DMS153 treated with DMSO at 0.1 percent for 48 hours (cell line): ENCODE measurements around the gene GABRG3.
"Not testable (repeated sequence)": the region's sequence is repeated elsewhere in the genome, so short reads cannot be mapped to it uniquely, and the experiment has no call there.

Experiments
- DNase-seq: peaks from one replicate; lab custom pipeline; 2025; ENCODE audit not compliant: unreplicated experiment; lab: John Stamatoyannopoulos, UW

Gene GABRG3

DNA sequence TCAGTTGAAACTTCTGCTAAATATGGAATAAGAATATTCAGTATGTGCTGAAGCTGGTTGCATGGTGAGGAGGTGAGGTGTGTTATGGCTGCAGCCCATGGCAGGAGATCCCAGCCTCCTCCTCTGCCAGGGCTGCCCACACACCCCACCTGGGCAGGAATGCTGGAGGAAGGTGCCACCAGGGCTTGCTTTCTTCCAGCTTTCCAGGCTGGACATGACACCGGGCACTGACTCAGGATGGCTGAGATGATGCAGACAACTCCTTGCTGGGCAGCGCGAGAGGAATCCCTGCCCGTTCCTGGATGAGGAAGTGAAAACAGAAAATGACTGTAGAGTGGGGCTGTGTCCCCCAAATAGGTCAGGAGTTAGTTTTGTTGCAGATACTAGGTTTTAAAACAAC is 14.1 kb downstream of the GABRG3 start:
- DNase-seq: no peak

DNA sequence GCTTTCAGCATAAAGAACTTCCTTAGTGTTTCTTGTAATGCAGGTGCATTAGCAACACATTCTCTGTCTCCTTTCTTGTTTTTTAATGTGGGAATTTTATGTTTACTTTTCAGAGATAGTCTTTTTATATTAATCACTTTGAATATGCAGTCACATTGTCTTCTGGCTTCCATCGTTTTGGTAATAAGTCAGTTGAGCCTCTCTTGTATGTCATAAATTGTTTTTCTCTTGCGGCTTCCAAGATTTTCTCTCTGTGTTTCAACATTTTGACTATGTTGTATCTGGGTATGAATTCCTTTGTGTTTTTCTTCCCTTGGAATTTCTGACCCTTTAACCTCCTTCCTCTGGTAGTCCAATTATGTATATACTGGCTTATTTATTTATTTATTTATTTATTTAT is 25.3 kb downstream of the GABRG3 start:
- no peak for DNase-seq

DNA sequence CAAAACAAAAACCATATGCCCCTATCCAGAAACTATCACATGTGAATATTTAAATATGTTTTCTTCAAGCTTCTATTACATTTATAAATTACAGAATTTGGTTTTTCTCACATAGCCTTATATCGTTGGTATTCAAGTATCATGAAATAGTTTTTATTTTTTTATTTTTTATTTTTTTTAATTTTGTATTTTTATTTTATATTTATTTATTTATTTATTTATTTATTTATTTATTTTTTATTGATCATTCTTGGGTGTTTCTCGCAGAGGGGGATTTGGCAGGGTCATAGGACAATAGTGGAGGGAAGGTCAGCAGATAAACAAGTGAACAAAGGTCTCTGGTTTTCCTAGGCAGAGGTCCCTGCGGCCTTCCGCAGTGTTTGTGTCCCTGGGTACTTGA is 32.0 kb downstream of the GABRG3 start:
- not testable (repeated sequence) for DNase-seq

DNA sequence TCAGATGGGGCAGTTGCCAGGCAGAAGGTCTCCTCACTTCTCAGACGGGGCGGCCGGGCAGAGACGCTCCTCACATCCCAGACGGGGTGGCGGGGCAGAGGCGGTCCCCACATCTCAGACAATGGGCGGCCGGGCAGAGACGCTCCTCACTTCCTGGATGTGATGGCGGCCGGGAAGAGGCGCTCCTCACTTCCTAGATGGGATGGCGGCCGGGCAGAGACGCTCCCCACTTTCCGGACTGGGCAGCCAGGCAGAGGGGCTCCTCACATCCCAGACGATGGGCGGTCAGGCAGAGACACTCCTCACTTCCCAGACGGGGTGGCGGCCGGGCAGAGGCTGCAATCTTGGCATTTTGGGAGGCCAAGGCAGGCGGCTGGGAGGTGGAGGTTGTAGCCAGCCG is 33.2 kb downstream of the GABRG3 start:
- DNase-seq: not testable (repeated sequence)

DNA sequence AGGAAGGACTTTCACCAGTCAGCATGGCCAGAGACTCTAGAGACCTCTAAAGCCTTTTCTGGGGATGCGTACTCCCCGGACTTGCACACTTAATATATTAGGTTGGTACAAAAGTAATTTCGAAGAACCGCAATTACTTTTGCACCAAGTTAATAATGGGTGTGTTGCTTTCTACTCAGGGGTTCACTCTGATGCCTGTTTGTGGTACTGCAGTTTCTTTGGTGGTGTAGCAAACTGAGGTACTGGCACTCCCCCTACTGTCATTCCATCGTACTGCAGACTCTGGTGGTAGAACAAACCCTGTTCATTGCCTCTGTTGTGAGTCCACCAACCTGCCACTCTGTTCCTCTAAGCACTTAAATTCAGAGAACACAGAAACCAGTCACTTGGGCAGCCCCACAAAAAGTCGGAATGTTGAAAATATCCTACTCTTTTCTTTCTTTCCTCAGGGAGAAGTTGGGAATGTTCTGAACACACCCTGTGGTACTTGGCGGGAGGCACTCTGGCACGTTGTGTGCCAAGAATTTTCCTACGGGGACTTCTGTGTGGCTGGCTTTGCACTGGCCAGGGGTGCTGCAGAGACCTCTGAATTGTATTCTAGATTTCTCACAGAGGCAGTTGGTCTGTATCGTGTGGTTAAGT is 46.3 kb downstream of the GABRG3 start:
- no peak for DNase-seq

DNA sequence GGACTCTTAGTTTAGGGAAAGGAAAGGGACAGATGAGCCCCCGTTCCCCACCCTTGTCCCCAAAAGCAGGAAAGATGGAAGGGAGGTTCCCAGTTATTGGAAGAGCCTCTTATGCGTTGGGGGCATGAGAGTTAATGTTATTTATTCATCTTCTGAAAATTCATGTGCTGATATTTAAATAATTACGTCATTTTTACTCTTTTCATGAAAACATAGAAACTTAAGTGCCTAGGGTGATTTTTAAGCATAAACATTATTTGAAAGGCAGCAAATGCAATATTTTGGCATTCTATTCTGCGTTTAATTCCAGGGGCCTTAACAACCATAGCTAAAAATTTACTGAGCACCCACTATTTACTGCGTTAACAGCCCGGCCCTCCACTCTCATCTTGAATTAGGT is 48.7 kb downstream of the GABRG3 start:
- no peak for DNase-seq

DNA sequence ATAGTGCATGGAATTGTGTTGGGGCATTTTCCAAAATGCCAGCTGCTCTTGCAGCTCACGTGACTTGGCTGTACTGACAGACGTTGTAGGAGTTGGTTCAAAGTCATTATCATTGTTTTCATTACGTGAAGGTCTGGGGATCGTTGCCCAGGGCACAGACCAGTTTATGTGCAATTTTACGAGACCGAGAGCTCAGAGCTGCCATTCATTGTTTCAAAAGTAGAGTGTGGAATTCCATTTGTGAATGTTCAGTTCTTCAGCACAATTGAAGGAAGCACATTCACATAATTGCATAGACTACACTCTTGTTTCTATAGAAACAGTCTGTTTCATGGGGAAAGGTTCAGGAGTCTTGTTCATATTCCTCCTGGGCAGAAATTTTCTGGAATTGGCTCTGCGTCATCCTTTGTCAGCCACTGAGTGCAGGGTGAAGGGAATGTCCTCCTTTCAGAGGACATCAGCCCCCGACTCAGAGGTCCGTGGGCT is 54.5 kb downstream of the GABRG3 start:
- DNase-seq: no peak

DNA sequence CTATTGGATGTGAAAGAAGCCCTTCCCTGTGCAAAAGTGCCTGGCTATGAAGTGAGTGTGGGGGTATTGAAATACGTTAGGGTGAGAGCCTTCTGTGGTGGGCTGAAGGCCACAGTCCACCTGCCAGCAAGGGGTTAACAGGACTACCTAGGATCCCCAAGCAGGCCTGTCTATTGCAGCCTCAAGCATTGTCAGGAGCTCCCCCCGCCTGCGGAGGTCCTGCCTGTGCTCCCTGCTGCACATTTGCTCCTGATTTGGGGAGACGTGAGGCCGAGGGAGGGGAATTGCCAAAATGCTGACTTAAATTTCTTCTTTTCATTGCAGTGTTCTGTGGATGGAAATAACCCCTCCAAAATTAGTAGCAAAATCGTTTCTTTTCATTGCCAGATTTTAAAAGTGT is 56.2 kb downstream of the GABRG3 start:
- no peak for DNase-seq

DNA sequence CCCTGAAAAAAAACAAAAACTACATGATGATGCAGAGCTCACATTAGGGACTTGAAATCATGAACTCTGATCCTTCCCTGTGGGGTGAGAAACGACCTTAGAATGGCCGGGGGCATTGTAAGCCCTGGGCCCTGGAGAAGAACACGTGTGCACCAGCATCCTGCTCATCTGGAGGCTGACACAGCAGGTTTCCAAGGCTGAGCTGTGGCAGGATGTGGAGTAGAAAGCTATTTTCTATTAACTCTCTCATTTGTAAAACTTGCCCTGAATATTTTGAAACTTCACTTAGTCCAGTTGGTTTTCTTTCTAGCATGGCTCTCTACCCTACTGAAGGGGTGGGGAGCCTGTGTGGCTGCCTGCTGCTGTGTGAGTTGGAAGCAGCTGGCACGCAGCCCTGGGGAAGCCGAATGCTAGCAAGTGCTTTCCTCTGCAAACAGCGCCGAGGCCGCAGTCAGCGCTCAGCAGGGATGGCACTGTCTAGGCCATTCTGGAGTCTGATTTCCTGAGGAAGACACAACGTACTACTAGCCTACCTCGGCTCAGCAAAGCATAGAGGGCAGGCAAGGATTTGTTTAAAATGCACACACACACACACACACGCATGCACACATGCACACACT is 58.0 kb downstream of the GABRG3 start:
- no peak for DNase-seq

DNA sequence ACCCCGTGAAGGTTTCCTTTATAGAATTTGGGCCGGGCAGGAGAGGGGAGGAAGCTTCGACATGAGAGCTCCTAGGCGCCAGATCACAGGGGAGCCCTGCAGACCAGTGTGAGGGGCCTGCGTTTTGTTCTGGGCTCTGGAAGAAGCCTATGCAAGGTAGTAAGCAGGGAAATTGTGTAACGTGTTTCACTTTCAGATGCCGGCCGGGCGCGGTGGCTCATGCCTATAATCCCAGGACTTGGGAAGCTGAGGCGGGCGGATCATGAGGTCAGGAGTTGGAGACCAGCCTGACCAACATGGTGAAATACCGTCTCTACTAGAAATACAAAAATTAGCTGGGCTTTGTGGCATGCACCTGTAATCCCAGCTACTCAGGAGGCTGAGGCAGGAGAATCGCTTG is 65.2 kb downstream of the GABRG3 start:
- DNase-seq: no peak

DNA sequence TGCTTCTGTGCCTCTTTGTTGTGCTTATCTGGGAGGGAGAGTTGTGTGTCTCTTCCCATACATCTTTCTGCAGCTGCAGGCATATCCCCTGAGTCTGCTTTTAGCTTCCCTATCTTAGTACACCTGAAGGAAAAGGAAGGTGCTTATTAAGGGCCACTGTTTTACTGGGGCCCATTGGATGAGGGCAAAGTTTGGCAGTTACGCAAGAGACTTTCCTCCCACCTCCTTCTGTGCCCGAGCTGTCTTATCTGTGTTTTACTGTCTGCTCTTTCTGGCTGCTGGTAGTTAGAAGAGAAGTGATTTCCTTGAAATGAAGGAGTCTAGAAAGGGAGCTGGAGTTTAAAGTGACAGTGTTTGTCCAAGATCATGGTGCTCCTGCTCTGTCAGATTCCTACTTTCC is 66.5 kb downstream of the GABRG3 start:
- DNase-seq: no peak

DNA sequence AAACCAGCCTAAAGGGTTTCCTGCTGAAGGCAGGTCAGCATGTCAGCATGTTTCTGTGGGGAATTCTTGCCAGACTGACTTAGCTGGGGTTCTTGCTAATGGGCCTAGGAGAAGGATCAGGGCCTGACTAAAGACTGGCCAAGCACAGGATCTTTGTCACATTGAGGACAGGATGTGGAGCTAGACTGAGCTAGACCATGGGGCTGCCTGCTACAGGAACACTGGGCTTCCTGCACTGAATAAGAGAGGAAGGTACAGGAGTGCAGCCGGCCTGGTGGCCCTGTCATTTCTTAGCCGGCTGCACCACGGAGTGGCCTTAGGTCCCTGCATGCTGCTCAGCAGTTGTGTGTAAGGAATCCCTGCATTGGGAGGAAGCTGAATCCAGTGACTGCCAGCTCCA is 68.2 kb downstream of the GABRG3 start:
- no peak for DNase-seq

DNA sequence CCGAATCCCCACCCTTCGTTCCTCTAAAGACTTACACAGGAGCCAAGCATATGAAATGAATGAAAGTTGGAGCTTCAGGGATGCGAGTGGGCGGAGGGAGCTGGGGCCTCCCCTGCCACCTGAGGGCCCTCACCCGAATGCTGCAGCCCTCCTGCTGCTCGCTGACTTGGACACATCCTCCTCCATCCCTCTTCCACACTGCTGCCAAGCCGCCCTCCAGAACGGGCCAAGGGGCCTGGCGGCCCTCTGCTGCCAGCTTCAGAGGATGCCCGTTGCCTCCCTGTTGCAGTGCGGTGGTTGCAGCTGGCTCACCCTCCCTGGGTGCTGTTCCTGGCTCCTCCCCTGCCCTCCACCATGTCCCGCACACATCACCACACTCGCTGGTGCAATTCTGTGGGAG is 71.2 kb downstream of the GABRG3 start:
- no peak for DNase-seq

DNA sequence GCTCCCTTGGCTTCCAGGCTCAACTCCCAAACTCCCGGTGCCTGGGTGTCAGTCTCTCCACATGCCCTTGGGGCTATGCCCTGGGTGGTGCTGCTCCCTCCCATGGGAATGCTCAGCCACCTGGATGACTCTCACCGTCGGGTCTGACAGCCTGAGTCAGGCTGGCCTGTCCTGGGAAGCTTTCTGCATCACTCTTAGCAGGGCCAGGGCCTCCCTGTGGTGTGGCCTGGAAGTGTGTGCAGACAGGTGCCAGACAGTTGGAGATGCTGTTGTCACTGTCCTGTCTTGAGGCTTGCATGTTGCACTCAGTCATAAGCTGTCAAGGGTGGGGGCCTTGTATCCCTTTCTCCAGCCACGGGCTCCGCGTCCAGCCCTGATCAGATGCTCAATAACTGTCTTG is 71.7 kb downstream of the GABRG3 start:
- no peak for DNase-seq

DNA sequence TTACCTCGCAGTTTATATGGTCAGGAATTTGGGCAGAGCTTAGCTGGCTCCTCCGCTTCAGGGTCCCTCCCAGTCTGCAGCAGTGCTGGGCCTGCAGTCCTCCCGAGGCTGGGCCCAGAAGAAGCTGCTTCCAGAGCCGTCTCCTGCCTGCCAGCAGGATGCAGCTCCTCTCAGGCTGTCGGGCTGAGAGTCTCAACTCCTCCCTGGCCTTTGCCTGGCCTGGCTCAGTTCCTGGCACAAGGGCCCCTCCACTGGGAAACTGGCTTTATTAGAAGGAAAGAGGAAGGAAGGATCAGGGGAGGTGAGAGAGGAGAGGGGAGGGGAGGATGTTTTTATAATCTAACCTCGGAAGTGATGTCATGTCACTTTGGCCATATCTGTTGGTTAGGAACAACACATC is 72.8 kb downstream of the GABRG3 start:
- DNase-seq: no peak

DNA sequence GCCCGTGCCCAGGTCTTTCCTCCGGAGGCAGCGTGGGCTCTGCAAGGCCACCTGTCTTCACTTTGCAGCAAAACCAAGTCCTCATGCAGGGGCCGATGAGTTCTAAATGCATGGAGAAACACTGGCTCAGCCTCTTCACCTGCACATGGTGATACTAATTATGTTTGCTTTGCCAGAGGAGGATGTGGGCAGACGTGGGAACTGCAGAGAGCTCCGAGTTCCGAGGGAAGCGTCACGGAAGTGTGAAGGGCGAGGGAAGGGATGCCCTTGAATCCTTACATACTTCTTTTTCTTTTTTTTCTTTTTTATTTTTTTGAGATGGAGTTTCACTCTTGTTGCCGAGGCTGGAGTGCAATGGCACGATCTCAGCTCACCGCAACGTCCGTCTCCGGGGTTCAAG is 74.8 kb downstream of the GABRG3 start:
- no peak for DNase-seq

DNA sequence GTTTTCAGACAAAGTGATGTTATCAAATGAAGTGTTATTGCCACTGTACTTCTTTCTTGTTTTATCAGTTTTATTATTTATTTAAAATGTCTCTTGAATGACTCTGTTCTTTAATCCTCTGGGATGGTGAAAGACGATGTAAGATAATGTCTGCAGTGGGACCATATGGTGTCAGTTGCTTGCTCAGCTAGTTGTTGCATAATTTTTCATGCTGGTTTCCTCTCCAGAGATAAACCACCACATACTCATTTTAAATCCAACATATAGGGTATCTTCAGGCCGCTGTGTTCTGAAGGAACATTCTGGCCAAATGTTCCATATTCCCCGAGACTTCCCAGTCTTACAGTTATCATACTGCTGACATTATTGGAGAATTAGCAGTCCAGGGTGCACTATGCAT is 75.9 kb downstream of the GABRG3 start:
- DNase-seq: no peak

DNA sequence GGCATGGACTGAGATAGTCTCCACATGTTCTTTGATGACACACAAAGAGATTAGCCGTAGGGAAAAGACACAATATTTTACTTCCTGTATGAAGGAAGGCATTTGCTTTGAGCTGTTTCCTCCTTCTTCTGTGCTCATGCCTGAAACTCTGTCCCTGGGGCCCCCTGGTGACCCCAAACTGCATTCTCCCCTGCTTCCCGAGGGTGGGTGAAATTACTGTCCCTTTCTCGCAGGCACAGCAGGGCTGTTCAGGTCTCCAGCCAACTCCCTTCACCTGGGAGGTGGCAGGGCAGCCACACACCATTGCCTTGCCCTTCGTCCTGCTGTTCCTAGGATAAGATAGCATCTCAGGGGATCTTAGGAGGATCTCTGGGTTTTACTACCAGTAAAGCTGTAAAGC is 79.2 kb downstream of the GABRG3 start:
- DNase-seq: no peak

DNA sequence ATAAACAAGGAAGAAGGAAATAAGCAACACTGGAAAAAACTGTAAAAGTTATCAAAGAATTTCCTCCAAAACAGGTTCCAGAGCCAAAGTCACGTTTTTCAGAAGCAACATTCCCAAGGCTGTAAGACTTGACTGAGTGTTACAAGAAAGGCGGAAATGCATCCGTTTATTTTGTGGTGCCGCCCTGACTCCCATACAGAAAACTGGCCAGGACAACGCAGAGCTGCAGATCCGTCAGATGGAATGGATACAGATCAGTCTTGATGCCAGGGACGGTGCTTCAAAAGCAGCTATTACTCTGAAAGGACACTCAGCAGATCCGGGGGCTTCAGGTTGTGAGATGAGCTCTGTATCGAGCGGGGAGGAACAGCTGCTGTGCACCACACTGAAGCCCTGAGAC is 83.4 kb downstream of the GABRG3 start:
- DNase-seq: no peak

DNA sequence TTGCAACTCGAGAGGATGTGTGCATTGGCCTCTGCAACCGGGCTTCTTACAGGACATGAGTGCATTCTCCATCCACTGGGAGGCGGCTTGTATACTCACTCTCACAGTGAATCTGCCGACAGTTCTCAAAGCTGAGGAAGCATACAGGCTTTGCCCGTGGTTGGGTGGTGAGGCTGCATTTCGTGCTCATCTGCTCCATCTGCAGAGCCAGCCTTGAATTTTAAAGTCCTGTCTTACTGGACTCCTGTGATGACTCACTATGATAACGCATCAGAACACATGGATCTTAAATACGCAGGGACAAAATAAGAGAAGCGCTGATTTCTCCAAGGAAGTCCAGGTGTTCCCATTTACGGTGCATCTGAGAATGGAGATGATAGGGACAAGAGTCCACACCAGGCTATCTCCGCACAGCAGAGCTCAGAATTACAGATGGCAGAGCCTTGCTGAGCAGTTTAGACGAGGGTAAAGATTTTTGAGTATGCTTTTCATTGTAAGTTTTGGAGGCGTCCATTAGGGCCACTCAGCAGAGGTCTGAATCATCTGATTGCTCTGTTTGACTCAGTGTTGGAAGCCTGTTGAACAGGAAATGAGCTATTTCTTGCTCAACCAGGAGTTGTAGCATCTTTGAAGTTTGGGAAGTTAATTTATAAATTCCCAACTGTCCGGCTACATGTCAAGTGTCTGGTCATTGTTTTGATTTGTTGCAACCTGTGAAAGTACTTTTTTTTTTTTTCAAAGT is 87.1 kb downstream of the GABRG3 start:
- DNase-seq: no peak

DNA sequence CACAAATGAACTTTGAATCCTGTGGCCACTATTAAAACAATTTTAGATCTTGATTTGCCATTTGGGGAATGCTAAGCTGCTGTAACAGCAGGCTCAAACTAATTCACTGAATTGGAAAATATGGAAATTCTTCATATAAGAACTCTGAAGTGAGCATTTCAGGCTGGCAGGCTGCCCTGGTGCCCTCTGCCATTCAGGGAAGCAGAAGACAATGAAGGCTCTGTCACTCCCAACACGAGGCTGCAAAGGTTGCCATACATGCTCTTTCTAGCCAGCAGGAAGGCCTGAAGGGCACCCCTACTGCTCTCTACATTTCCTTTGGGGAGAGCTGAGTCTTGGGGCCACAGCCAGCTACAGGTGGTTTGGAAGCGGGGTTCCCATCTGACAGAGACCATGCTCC is 88.0 kb downstream of the GABRG3 start:
- no peak for DNase-seq

DNA sequence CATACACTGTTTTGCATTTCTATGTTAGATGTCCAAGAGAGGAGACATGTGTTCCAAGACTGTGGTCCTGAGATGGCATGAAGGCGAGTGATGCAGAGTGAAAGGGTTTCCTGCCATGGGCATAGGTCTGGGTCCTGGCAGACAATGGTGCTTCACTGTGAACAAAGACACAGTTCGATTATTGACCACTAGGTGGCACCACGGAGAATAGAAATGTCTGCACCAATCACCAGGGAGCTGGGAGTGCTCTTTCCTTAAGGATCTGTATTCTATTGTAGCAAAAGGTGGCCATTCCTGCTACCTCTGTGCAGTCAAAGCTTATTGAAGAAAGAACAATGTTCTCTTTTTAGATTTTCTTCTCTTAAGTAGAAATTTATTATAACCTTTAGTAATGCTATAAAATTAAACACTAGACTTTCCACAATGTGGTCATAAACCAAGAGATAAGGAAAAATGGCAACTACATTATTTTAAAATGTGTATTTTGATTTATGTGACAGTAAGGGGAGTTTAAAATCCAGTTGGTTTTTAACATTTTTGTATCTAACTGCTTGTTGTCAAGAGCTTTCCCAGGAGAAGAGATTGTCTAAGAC is 88.7 kb downstream of the GABRG3 start:
- peak; percentile 11 for DNase-seq
